Fibroblast of skin of scalp (primary cell): ENCODE results near the gene CYB561D1.

Source experiments
- DNase-seq: peaks from one replicate; pipeline ENCODE4 v3.0.0-alpha.2; 2013

The CYB561D1 gene

GRCh38 chr1:109501644-109502363, 7.9 kb downstream of the CYB561D1 start:
- no peak for DNase-seq

- DNase-seq, result no peak
Measured at GRCh38 chr1:109502364-109502851, 8.5 kb downstream of the CYB561D1 start.

GRCh38 chr1:109503935-109504334, 10.0 kb downstream of the CYB561D1 start:
- DNase-seq, result no peak

GRCh38 chr1:109504974-109505373, 11.1 kb downstream of the CYB561D1 start:
- DNase-seq, result no peak

GRCh38 chr1:109508001-109508872, 14.3 kb downstream of the CYB561D1 start:
- no peak for DNase-seq

GRCh38 chr1:109508873-109509175, 14.9 kb downstream of the CYB561D1 start:
- DNase-seq, result no peak

GRCh38 chr1:109509176-109510134, 15.6 kb downstream of the CYB561D1 start, which contains the start of gene AMIGO1:
AMIGO1 (minus strand) TSS chr1:109509727; CDS start chr1:109508912, 815 bp downstream.
- peak; percentile 50 for DNase-seq

GRCh38 chr1:109513110-109513710, 19.3 kb downstream of the CYB561D1 start:
- no peak for DNase-seq

GRCh38 chr1:109514846-109515245, 21.0 kb downstream of the CYB561D1 start:
- no peak for DNase-seq

- peak; percentile 40 for DNase-seq
Measured at GRCh38 chr1:109516872-109517271, 23.0 kb downstream of the CYB561D1 start.

- no peak for DNase-seq
Measured at GRCh38 chr1:109517337-109517736, 23.4 kb downstream of the CYB561D1 start.

GRCh38 chr1:109521002-109521951, 27.4 kb downstream of the CYB561D1 start:
- DNase-seq, result peak; percentile 18

GRCh38 chr1:109522026-109522425, 28.1 kb downstream of the CYB561D1 start:
- DNase-seq, result no peak

GRCh38 chr1:109523706-109524105, 29.8 kb downstream of the CYB561D1 start:
- no peak for DNase-seq

- DNase-seq, result no peak
Measured at GRCh38 chr1:109527098-109527811, 33.4 kb downstream of the CYB561D1 start.

GRCh38 chr1:109527846-109528695, 34.2 kb downstream of the CYB561D1 start:
- no peak for DNase-seq

GRCh38 chr1:109528712-109529111, 34.8 kb downstream of the CYB561D1 start:
- no peak for DNase-seq

GRCh38 chr1:109529881-109530456, 36.1 kb downstream of the CYB561D1 start:
- peak; percentile 15 for DNase-seq
